Activated naive CD4-positive, alpha-beta T cell treated with anti-CD3 and anti-CD28 coated beads, Interleukin-2, amount 50 U/mL, for 24 hours (primary cell): Measurements from ENCODE around the gene STEAP1B.
A peak's percentile ranks its signal among the peaks of the same experiment; 100 is the strongest.
"Not testable (repeated sequence)": the region's sequence is repeated elsewhere in the genome, so short reads cannot be mapped to it uniquely, and the experiment has no call there.

Experiments used
- H3K27ac Mint-ChIP-seq: one replicate; pipeline ENCODE4 v1.8.0; 2021; ENCODE audit warnings: mild to moderate bottlenecking, mixed read lengths
- H3K27me3 Mint-ChIP-seq: one replicate; pipeline ENCODE4 v1.8.0; 2021; ENCODE audit warnings: mixed read lengths
- H3K36me3 Mint-ChIP-seq: one replicate; pipeline ENCODE4 v1.8.0; 2021; ENCODE audit warnings: mixed read lengths
- H3K4me1 Mint-ChIP-seq: one replicate; pipeline ENCODE4 v1.8.0; 2021; ENCODE audit warnings: mixed read lengths
- H3K4me3 Mint-ChIP-seq: one replicate; pipeline ENCODE4 v1.8.0; 2021; ENCODE audit warnings: mild to moderate bottlenecking, mixed read lengths
- H3K9me3 Mint-ChIP-seq: one replicate; pipeline ENCODE4 v1.8.0; 2021; ENCODE audit warnings: mixed read lengths

The STEAP1B gene

DNA sequence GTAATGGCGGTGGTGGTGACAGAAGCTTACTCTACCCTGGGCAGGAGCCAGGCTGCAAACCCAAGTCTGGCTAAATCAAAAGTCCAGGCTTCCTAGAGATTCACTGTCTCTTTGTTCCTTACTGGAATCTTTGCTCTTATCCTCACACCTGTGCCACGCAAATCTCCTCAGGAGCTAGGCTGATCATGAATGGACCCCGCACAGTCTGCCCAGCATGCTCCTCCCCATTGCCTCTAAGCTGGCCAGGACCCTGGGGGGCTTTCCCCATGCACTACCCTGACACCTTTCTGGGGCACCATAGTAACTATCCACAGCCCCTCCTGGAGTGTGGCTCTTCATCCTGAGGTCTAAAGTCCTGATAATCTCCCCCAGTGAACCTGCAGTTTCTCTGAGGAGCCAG is 7.3 kb upstream of the STEAP1B start:
- H3K4me3 Mint-ChIP-seq, H3K9me3 Mint-ChIP-seq, H3K27ac Mint-ChIP-seq, H3K27me3 Mint-ChIP-seq, H3K36me3 Mint-ChIP-seq, H3K4me1 Mint-ChIP-seq: not testable (repeated sequence)

DNA sequence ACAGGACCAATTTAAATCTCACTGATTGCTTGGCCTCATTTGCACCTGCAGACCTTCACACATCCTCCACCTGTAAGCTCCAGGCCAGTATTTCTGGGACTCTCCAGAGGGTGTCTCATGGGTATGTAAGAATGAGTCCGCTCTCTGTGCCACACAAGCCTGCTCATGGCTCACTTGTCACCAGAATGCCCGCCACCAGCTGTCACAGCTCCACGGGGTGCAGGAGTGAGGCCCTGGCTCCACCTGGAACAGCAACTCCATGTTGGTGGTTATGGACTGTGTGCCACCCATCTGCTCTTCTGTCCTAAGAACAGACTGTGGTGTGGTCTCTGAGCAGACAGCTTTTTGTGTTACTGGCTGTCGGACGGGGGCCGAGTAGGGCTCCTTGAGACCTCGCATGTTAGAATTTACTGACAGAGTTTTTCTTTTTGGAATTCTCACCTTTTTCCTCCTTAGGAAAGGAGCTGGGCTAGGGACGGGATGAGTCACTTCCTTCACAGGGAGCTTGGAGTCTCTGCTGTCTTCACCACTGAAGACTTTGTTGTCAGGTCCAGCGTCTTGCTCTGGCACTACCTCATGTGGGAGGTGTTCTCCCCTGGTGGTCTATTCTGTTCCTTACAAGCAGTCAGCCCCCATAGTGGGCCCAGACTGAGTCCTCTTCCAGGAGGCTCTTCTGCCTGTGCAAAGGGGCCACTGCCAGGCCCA is 6.5 kb upstream of the STEAP1B start:
- not testable (repeated sequence) for H3K9me3 Mint-ChIP-seq

DNA sequence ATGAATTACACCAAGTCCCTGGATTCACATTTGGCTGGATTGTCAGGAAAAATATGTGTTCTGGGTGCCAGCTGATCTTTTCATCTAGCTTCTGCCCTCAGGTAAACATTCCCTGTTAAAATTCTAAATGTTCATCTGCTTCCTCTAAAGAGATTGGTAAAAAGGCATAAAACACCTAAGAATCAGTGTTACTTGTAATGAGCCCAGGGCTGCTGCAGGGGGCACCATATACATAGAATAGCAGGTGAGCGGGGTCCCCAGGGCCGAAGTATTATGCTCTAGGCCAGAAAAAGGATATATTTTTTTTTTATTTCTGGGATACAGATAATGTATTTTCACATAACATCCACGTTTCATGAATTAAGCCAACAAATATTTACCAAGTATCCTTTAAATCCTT is 4.5 kb upstream of the STEAP1B start:
- not testable (repeated sequence) for H3K36me3 Mint-ChIP-seq, H3K4me1 Mint-ChIP-seq, H3K9me3 Mint-ChIP-seq, H3K4me3 Mint-ChIP-seq, H3K27ac Mint-ChIP-seq
- peaks cover 14% of the 10 kb centered on the region for H3K27me3 Mint-ChIP-seq

More for the DNA sequence above, 6.5 kb upstream of the STEAP1B start:
- not testable (repeated sequence) for H3K36me3 Mint-ChIP-seq, H3K4me1 Mint-ChIP-seq, H3K27ac Mint-ChIP-seq, H3K4me3 Mint-ChIP-seq, H3K27me3 Mint-ChIP-seq

DNA sequence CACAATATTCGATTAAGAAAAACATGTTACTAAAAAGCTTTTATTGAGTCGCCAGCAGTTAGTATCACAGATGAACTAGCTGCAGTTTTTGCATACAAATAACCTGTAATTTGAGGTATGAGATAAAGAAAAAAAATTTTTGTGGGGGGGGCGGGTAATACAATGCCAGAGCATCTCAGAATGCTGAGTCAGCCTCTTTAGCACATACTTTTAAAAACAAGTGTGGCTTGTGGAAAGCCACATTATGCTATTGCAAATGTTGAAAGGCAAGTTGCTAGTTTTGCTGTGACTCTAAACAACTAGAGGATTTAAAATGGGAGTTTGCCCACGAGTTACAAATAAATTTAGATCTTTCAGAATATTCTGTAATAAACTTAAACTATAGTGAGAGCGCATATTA is 2.1 kb upstream of the STEAP1B start:
- not testable (repeated sequence) for H3K4me3 Mint-ChIP-seq, H3K27ac Mint-ChIP-seq, H3K9me3 Mint-ChIP-seq, H3K36me3 Mint-ChIP-seq, H3K4me1 Mint-ChIP-seq
- peaks cover 20% of the 10 kb centered on the region for H3K27me3 Mint-ChIP-seq

DNA sequence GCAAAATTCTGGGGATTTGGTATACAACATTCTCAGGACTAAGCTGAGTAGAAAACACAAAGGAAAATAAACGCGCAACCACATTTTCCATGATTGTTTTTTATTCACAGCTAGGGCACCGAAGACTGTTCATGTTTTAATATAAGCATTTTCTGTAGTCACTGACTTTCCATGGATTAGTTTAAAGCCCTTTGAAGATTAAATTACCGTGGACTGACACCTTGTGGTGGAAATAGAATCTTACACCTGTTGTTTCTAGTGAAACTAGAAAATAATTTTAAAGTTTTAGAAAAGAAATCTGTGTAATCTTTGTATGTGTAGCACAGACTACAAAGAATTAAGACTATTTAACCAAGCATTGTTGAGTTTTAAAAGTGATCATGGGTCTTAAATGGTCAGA is 1.3 kb upstream of the STEAP1B start:
- not testable (repeated sequence) for H3K9me3 Mint-ChIP-seq, H3K4me1 Mint-ChIP-seq, H3K36me3 Mint-ChIP-seq, H3K4me3 Mint-ChIP-seq
- H3K27ac Mint-ChIP-seq: peak overlapping the region; percentile 12
- H3K27me3 Mint-ChIP-seq: peaks cover 20% of the 10 kb centered on the region

DNA sequence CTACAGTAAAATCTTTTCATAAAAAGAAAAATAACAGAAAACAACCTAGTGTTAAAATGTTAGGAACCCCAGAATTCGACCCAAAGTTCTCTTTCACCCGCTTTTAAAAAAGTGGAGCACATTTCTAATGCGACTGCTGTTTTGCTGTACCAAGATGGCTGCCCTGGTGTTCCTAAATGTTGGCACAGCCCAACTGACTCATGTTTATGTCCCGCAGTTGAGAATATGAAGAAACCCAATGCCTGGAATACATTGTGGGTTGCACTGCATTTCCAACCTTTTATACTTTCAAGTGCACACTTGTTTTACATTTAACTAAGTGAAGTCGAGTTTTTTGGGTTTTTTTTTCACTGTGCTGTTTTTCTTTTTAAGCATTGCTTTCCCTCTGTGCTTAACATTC is 944 bp downstream of the STEAP1B start:
- H3K9me3 Mint-ChIP-seq: no peaks in the 10 kb centered on the region
- peaks cover 4% of the 10 kb centered on the region for H3K4me1 Mint-ChIP-seq
- no peaks in the 10 kb centered on the region for H3K36me3 Mint-ChIP-seq
- H3K27ac Mint-ChIP-seq: no peak overlapping the region
- H3K27me3 Mint-ChIP-seq: peaks cover 20% of the 10 kb centered on the region
- H3K4me3 Mint-ChIP-seq: no peak overlapping the region

DNA sequence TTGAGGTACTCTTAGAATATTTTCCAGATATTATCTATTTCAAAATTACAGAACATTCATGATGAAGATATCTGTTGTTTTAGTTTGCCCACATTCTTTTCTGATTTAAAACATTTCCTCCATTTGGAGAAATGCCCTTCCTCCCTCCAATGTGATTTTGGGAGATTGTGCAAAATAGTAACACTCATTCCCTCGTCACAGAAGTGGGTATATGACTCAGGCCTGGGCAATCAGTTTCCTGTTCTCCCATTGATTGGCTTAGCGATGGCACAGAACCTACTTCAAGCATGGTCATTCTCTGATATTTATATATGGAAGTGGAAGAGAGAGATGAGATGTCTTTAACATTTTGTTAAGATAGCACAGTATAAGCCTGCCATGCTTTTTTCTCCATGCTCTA is 3.1 kb downstream of the STEAP1B start:
- H3K27ac Mint-ChIP-seq, H3K4me1 Mint-ChIP-seq, H3K36me3 Mint-ChIP-seq, H3K4me3 Mint-ChIP-seq, H3K9me3 Mint-ChIP-seq: not testable (repeated sequence)
- H3K27me3 Mint-ChIP-seq: peaks cover 17% of the 10 kb centered on the region

DNA sequence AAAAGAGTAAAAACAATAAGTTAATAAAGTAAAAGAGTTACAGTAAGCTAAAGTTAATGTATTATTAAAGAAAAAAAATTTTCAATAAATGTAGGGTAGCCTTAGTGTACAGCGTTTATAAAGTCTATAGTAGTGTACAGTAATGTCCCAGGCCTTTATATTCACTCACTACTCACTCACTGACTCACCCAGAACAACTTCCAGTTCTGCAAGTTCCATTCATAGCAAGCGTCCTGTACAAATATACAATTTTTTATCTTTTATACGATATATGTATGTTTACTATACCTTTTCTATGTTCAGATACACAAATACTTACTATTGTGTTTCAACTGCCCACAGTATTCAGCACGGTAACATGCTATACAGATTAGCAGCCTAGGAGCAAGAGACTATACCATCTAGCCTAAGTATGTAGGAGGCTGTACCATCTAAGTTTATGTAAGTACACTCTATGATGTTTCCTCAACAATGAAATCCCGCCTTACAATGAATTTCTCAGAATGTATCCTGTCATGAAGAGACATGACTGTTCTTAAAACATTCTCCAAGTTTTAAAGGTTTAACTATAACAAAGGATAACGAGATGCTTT is 3.6 kb downstream of the STEAP1B start:
- H3K27me3 Mint-ChIP-seq: peaks cover 16% of the 10 kb centered on the region
- H3K4me3 Mint-ChIP-seq, H3K4me1 Mint-ChIP-seq, H3K27ac Mint-ChIP-seq, H3K36me3 Mint-ChIP-seq, H3K9me3 Mint-ChIP-seq: not testable (repeated sequence)

DNA sequence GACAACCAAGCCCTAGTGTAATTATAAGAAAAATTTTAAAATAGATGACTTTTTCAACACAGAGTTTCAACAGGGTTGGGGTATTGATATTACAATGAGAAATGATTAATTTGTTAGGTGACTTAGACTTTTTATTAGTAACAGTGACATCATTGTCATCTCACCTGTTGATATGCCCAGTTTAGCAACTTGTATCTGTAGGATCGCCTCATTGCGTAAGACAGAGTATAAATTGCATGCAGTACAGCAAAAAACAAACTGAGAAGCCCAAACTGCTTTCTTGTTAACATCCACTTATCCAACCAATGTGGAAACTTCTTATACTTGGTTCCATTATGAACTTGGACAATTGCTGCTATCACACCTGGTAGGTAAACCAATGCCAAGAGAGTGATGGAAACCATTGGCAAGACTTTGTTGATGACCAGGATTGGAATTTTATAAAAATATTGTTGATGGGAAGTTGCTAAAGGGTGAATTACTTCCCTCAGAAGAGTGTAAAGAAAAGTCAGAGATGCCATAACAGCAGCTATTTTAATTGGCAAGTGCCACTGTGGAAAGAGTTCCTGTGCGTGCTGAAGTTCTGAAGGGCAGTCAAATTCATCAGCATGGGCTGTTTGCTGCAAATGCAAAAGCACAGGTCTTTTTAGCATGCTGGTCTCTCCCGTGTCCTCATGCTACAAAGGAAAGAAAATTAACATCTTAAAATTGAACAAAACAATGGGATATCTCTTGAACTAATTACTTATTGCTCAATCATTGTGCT is 6.6 kb downstream of the STEAP1B start:
- H3K4me1 Mint-ChIP-seq, H3K9me3 Mint-ChIP-seq, H3K27me3 Mint-ChIP-seq, H3K27ac Mint-ChIP-seq, H3K36me3 Mint-ChIP-seq, H3K4me3 Mint-ChIP-seq: not testable (repeated sequence)

DNA sequence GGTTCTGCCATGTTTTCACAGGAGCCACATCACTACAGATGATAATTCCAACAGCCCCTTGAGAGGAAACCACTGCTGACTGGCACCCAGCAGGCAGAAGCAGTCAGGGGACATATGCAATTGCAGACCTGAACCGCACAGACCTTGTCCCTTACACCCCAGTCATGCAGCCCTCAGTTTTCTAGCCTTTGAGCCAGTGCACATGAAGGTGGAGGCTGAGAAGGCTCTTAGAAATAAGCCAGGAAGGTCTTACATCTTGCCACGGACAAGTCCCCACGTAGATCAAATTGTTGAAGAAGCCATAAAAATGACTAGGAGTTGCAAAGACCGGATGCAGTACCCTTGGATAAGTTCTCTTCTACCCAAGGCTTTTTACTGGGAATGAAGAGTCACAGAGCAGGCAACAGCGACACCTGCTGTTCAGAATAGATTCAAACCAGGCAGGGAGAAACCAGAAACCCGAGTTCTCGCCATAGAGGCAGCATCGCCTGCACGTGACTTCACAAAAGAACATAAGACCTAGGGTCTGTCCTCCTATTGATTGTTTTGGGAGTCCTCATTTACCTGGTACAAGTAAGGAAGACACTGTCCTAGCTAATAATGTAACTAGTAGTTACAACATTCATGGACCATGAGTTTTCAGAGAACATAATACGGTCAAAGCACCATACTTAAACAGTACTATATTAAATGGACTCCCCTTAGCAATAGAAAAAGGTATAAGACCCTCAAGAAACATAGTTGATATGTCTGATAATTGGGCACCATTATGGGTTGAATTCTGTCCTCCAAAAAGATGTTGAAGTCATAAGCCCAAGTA is 11.1 kb downstream of the STEAP1B start:
- Mint-ChIP-seq H3K27me3 (peaks cover 6% of the 10 kb centered on the region), H3K27ac (no peak overlapping the region), H3K4me1 (no peaks in the 10 kb centered on the region), H3K4me3 (no peak overlapping the region), H3K36me3 (no peaks in the 10 kb centered on the region), H3K9me3 (no peaks in the 10 kb centered on the region)

DNA sequence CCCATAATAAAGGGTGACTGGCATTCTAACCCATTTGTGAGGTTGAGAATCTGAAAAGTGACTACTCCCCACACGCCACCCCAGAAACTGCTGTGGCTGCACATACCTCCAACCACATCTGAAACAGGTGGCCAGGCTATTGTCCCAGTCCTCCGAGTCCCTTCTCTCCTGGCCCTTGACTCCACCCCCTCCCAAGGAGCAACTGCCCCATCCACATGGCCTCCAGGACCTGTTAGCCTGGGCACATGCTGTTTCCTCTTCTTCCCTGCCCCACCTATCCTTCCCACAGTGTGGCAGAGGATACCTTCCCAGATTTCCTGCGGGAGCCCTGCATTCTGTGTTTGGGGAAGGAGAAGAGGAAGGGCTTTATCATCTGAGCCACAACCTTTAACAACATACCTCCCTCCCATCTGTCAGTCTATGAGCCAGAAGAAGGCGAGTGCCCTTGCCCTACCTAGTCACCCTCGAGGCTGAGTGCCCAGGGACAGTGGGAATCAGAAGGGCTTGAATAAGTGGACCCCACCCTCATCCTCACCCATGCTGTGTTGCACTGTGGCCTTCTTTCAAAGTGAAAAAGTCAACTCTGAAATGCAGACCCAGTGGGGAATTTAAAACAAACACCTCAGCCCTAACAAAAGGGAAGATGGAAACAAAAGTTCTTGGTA is 11.9 kb downstream of the STEAP1B start:
- Mint-ChIP-seq H3K4me1 (no peaks in the 10 kb centered on the region), H3K4me3 (no peak overlapping the region), H3K9me3 (no peaks in the 10 kb centered on the region), H3K27me3 (peaks cover 6% of the 10 kb centered on the region), H3K27ac (no peak overlapping the region), H3K36me3 (no peaks in the 10 kb centered on the region)

DNA sequence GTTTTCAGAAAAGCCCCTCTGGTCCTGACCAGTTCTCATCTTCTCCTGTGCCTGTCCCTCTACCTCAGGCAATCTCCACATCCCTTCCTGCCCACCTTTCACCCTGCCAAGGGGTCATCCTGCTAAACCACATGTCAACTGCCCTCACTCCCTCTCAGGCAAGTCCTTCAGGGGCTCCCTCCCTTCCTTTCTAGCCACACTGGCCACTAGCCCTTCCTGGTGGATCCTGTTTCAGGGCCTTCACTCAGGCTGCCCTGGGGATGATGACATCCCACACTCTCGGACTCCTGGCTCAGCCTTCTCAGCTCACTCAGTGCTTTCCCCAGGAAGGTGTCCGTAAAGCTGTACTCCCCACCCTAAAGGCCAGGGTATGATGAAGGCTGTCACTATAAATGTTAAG is 13.4 kb downstream of the STEAP1B start:
- H3K4me1 Mint-ChIP-seq: no peaks in the 10 kb centered on the region
- H3K4me3 Mint-ChIP-seq: no peak overlapping the region
- no peak overlapping the region for H3K27ac Mint-ChIP-seq
- peaks cover 6% of the 10 kb centered on the region for H3K27me3 Mint-ChIP-seq
- H3K36me3 Mint-ChIP-seq: no peaks in the 10 kb centered on the region
- no peaks in the 10 kb centered on the region for H3K9me3 Mint-ChIP-seq

DNA sequence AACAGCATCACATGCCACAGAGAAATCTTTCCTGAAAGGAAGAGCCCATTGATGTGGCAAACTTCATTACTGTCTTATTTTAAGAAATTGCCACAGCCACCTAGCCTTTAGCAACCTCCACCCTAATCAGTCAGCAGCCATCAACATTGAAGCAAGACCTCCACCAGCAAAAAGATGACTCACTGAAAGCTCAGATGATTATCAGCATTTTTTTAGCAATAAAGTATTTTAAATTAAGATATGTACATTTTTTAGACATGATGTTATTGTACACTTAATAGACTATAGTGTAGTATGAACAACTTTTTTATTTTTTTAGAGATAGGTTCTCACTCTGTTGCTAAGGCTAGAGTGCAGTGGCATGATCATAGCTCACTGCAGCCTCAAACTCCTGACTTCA is 14.8 kb downstream of the STEAP1B start:
- Mint-ChIP-seq H3K4me3 (no peak overlapping the region), H3K4me1 (no peaks in the 10 kb centered on the region), H3K36me3 (no peaks in the 10 kb centered on the region), H3K9me3 (no peaks in the 10 kb centered on the region), H3K27me3 (peaks cover 3% of the 10 kb centered on the region), H3K27ac (no peak overlapping the region)

DNA sequence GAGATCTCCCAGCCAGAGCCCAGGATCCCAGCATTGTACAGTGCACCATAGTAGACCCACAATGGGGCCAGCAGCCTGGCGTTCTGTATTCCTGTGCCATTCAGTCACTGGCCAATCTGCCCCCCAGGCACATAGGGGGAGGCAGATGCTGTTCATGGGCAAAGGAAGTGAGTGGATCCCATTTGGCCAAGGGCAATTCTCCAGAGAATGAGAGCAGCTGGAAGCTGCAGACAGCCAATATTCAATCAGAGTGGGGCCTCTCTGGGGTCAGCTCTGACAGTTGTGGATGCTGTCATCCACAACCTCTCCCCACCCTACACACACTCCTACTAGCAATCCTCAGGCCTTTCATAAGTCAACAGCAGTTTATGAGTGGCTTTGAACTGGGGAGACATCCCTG is 17.5 kb downstream of the STEAP1B start:
- no peaks in the 10 kb centered on the region for H3K9me3 Mint-ChIP-seq
- H3K27me3 Mint-ChIP-seq: no peaks in the 10 kb centered on the region
- H3K4me1 Mint-ChIP-seq: no peaks in the 10 kb centered on the region
- H3K27ac Mint-ChIP-seq: no peak overlapping the region
- H3K36me3 Mint-ChIP-seq: no peaks in the 10 kb centered on the region
- H3K4me3 Mint-ChIP-seq: no peak overlapping the region

DNA sequence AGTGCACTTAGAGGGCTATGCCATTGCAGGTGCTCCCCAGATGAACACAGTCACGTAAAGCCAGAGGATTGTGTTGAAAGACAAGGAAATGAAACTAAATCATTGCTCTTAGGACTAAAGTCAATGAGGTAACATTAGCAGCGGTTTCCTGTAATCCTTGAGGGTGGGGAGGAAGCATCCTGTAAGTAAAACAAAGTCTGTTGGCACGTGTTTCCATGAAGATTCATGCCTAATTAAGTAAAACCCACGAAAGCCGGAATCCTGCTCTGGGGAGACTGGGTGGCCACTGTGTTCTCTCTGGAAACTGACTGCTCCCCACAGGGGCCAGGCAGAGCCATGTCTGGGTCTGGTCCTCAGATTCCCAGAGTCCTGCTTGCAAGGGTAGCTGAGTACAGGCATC is 18.3 kb downstream of the STEAP1B start:
- Mint-ChIP-seq H3K4me1 (no peaks in the 10 kb centered on the region), H3K27me3 (no peaks in the 10 kb centered on the region), H3K36me3 (no peaks in the 10 kb centered on the region), H3K27ac (no peak overlapping the region), H3K4me3 (no peak overlapping the region), H3K9me3 (no peaks in the 10 kb centered on the region)
